Stimulated activated CD8-positive, alpha-beta memory T cell treated with anti-CD3 and anti-CD28 coated beads, Interleukin-12 subunit alpha, Interleukin-12 subunit beta, amount 100 ng/mL, for 4 hours (primary cell): ENCODE results near the gene DNAH10.
"Not testable (repeated sequence)": the region's sequence is repeated elsewhere in the genome, so short reads cannot be mapped to it uniquely, and the experiment has no call there.

Experiments
- DNase-seq: peaks from one replicate; pipeline ENCODE4 v3.0.0-alpha.2; 2020; ENCODE audit warnings: low read depth

DNAH10 gene

GRCh38 chr12:123744836-123745235, 17.3 kb upstream of the DNAH10 start:
- no peak for DNase-seq

GRCh38 chr12:123747309-123747708, 14.8 kb upstream of the DNAH10 start:
- no peak for DNase-seq

- DNase-seq = no peak
Observed at GRCh38 chr12:123748161-123748560, 13.9 kb upstream of the DNAH10 start.

DNA sequence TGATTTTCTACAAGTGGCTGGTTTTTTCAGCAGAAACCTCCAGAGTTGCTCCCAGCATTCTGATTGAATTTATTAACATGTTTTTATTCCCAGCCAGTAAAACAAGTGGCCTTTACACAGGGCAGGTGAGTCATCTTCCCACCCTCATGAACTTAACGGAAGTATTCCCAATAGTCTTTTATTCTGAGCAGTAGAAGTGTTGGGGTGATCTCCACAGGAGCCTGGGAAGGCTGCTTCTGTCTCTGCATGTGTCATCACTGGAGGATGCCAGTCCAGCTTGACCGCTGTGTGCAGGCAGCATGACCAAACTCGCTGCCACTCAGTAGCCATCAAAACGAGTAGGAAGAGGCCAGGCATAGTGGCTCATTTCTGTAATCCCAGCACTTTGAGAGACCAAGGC, 13.4 kb upstream of the DNAH10 start:
- DNase-seq = no peak

GRCh38 chr12:123749355-123749754, 12.7 kb upstream of the DNAH10 start:
- no peak for DNase-seq

- DNase-seq = no peak
Observed at GRCh38 chr12:123750159-123750656, 11.9 kb upstream of the DNAH10 start.

GRCh38 chr12:123752046-123752445, 10.1 kb upstream of the DNAH10 start:
- DNase-seq = no peak

DNA sequence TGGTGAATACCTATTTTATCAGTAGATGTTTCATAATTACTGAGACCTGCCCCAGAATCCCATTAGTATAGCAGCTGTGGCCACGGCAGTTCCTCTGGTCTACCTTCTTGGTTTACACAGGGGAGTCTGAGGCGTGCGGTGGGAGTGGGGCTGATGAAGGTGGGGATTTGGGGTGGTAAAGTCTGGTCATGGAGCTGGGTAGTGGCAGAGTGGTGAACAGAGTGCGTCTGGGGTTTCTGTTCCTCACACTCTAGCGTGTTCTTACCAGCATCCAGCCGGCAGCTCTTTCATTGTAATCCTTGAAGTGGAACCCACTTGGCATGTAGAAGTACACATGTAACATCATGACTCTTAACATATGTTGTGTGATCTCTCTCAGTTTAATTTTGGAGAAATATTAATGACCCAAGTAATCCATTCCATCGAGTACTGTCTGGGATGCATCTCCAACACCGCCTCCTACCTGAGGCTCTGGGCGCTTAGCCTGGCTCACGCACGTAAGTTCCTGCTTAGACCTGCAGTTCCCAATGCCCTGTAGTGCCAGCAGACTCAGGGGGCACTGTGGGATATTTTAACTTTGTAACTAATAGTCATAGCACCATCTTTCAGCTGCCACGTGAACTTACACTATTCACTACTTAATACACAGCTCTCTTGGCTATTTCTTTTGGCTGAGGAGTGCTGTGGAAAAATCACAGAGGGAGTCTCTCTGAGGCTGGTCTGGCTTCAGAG, 7.9 kb upstream of the DNAH10 start:
- no peak for DNase-seq

- no peak for DNase-seq
Observed at GRCh38 chr12:123757561-123757960, 4.5 kb upstream of the DNAH10 start.

GRCh38 chr12:123760267-123760938, 1.7 kb upstream of the DNAH10 start:
- DNase-seq = no peak

GRCh38 chr12:123762715-123763052, 583 bp downstream of the DNAH10 start:
- no peak for DNase-seq

DNA sequence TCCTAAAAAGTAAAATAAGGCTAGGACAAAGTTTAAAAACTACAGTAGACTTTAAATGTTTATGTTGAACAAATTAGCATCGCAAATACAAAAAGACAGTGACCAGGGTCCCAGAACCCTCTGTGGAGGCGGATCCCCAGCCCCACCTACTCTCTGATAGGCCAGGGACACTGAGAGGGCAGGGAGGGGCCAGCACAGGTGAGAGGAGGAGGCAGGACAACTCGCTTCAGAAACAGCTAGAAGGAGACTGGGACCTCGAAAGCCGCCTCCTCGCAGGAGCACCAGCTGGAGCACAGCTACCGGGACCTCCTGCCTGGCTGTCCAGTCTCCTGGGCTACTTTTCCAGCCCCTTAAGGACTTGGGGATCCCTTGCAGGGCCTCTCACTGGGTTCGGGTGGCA, 992 bp downstream of the DNAH10 start:
- no peak for DNase-seq

GRCh38 chr12:123764109-123764508, 2.0 kb downstream of the DNAH10 start:
- DNase-seq = no peak

- DNase-seq = no peak
Observed at GRCh38 chr12:123765504-123766035, 3.5 kb downstream of the DNAH10 start.

DNA sequence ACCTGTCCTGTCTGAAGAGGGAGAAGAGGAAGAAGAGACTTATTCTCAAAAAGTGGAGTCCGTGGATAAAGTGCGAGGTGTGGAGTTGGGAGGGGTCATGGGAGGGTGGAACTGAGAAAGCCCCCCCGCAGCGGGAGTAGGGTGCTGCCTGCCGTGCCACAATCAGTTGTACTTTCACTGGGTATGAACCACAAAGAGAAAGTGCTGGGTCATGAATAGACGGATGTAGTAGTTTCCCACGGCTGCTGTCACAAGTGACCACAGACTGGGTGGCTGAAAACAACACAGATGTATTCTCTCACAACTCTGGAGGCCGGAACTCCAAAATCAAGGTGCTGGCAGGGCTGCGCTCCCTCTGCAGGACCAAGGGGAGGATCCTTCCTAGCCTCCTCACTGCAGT, 5.5 kb downstream of the DNAH10 start:
- DNase-seq = peak; percentile 11

- DNase-seq = no peak
Observed at GRCh38 chr12:123771261-123771660, 9.2 kb downstream of the DNAH10 start.

- DNase-seq = no peak
Observed at GRCh38 chr12:123772074-123772473, 10.0 kb downstream of the DNAH10 start.

- DNase-seq = no peak
Observed at GRCh38 chr12:123773375-123773774, 11.3 kb downstream of the DNAH10 start.

DNA sequence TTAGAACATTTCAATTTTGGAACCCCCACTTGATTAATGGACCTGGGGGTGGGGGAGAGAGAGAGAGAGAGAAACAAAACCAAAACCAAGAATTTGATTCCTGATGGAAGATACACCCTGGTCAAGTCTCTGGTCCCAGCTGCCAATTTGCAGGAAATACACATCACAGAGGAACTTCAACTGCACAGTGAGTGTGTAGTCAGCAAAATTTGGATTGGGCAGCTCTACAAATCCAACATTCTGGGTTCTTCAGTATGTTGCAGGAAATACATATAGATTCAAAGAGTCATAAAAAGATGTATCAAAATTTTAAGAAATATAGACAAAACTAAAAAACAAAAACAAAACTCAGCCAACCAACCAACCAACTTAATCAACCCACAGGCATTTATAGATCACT, 17.4 kb downstream of the DNAH10 start:
- DNase-seq = no peak

DNA sequence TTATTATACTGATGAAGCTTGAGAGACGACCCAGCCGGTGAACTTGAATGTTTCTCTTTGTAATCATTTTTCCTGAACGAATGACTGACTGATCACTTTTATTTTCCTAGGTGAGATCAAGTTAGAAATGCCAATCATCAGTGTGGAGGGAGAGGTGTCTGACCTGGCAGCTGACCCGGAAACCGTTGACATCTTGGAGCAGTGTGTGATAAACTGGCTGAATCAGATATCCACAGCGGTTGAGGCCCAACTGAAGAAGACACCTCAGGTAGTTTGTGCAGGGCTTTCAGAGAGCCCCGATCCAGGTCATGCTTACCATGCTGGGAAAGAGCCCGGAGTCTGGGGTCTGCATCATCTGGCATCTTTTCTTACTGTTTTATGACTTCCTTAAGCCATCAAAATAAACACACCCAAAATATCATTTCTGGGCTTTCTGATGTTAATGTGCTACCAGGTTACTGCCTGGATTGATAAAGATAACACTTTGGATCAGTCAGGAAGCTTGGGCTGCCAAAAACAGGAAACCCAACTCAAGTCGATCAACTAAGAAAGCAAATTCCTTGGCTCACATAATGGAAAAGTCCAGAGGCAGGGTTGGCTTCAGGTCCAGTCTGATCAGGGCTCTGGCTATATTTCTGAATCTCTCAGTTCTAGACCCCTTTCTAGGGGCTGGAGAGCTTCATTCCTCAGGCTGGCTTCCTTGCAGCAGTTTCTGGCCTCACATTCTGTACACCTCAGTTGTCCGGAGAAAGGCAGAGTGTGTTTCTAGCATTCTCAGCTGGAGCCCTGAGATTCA, 21.1 kb downstream of the DNAH10 start:
- DNase-seq = no peak

DNA sequence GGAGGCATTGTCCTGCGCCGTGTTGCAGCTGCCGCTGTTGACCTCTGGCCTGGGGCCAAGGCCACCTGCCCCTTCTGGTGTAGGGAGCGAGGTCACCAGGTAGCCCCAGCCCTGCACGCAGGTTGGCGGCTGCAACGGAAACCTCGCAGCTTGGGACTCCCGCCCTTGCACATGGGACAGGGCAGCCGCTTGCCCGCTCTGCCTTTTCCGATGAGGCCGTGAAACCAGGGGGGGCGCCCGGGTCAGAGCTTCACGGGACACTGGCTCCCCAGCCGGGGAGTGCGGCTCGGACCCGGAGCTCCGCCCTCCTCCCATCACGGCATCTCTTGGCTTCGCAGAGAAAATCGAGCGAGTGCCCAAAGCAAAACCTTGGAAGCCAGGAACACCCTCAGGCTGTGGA, 25.4 kb downstream of the DNAH10 start:
- no peak for DNase-seq

- no peak for DNase-seq
Observed at GRCh38 chr12:123788541-123788940, 26.4 kb downstream of the DNAH10 start.

DNA sequence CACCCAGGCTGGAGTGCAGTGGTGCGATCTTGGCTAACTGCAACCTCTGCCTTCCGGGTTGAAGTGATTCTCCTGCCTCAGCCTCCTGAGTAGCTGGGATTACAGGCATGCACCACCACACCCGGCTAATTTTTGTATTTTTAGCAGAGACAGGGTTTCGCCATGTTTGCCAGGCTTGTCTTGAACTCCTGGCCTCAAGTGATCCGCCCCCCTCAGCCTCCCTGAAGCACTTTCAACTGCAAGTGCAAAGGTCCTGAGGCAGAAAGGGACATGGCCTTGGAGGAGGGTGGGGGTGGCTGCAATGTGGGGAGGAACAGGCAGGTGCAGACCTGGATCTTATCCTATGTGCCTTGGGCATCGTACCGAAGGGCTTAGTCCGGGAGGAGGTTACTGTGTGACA, 27.3 kb downstream of the DNAH10 start:
- not testable (repeated sequence) for DNase-seq
